GM18873 (cell line): ENCODE measurements around the gene SCN2B.

ENCODE experiments used
- ATAC-seq: cut with Tn5 transposase; IDR thresholded peaks from one replicate; pipeline ENCODE4 v1.9.1; 2021; ENCODE audit warnings: mild to moderate bottlenecking, moderate library complexity, moderate number of reproducible peaks; ENCODE audit not compliant: unreplicated experiment, low FRiP score

SCN2B gene

GRCh38 chr11:118155776-118156530 lies 20.5 kb downstream of the SCN2B start:
- ATAC-seq = no peak

GRCh38 chr11:118154641-118155040 lies 21.8 kb downstream of the SCN2B start:
- no peak for ATAC-seq

- no peak for ATAC-seq
Observed at GRCh38 chr11:118153976-118154375, 22.5 kb downstream of the SCN2B start.

- ATAC-seq = no peak
Observed at GRCh38 chr11:118153516-118153915, 22.9 kb downstream of the SCN2B start.

GRCh38 chr11:118152552-118153471 lies 23.6 kb downstream of the SCN2B start, which contains the start of gene SCN4B:
Gene SCN4B, minus strand, starts transcription at chr11:118152823. Its CDS starts 150 bp downstream, at chr11:118152673.
- no peak for ATAC-seq

- ATAC-seq = no peak
Observed at GRCh38 chr11:118152020-118152551, 24.4 kb downstream of the SCN2B start.

GRCh38 chr11:118151431-118151830 lies 25.0 kb downstream of the SCN2B start:
- no peak for ATAC-seq

- ATAC-seq = no peak
Observed at GRCh38 chr11:118149493-118149892, 26.9 kb downstream of the SCN2B start.

GRCh38 chr11:118148856-118149255 lies 27.6 kb downstream of the SCN2B start:
- no peak for ATAC-seq

- no peak for ATAC-seq
Observed at GRCh38 chr11:118148240-118148639, 28.2 kb downstream of the SCN2B start.

- ATAC-seq = no peak
Observed at GRCh38 chr11:118147502-118147901, 28.9 kb downstream of the SCN2B start.

- ATAC-seq = no peak
Observed at GRCh38 chr11:118146554-118146953, 29.9 kb downstream of the SCN2B start.

- ATAC-seq = no peak
Observed at GRCh38 chr11:118145285-118146227, 30.9 kb downstream of the SCN2B start.

GRCh38 chr11:118144301-118145268 lies 31.9 kb downstream of the SCN2B start:
- no peak for ATAC-seq

GRCh38 chr11:118143661-118144185 lies 32.7 kb downstream of the SCN2B start:
- ATAC-seq = no peak

GRCh38 chr11:118142809-118143208 lies 33.6 kb downstream of the SCN2B start:
- ATAC-seq = no peak

GRCh38 chr11:118142081-118142480 lies 34.4 kb downstream of the SCN2B start:
- ATAC-seq = no peak

GRCh38 chr11:118139578-118139977 lies 36.9 kb downstream of the SCN2B start:
- no peak for ATAC-seq
